Left lung (tissue), 10 donors: ENCODE measurements around the gene SOX8. TPM values are rescaled to one million over a fixed set of nuclear protein-coding genes. Genes with fewer than 3 reads are reported as not detected.

ENCODE experiments used
- ATAC-seq: fragments of 200-7000 bp; cut with Tn5 transposase; one replicate; pipeline ENCODE4 v1.9.1; 2020; ENCODE audit warnings: moderate library complexity
- DNase-seq, 4 donors: peaks; one replicate each; pipeline ENCODE4 v3.0.0-alpha.2; 2013 to 2020
- H3K27ac ChIP-seq, 2 donors: fragments of 200-600 bp; sonication (generic) in 1 of 2; one replicate each; pipeline versions ENCODE4 v1.5.0 to v1.8.0; 2020 to 2021
- H3K27me3 ChIP-seq, 2 donors: fragments of 200-600 bp; sonication (generic) in 1 of 2; one replicate each; pipeline versions ENCODE4 v1.5.0 to v1.8.0; 2020 to 2021
- H3K36me3 ChIP-seq, 2 donors: fragments of 200-600 bp; sonication (generic) in 1 of 2; one replicate each; pipeline versions ENCODE4 v1.5.0 to v1.8.0; 2020 to 2021
- H3K4me1 ChIP-seq, 2 donors: fragments of 200-600 bp; one replicate each; pipeline ENCODE4 v1.8.0; 2021
- H3K4me3 ChIP-seq, 2 donors: fragments of 200-600 bp; sonication (generic) in 1 of 2; one replicate each; pipeline versions ENCODE4 v1.5.0 to v1.8.0; 2020 to 2021; ENCODE audit warnings: mild to moderate bottlenecking in 1 of 2
- H3K9me3 ChIP-seq, 2 donors: fragments of 200-600 bp; sonication (generic) in 1 of 2; one replicate each; pipeline versions ENCODE4 v1.5.0 to v1.8.0; 2020 to 2021
- CTCF ChIP-seq, 2 donors: fragments of 200-600 bp; sonication (generic) in 1 of 2; IDR thresholded peaks; one replicate each; pipeline versions ENCODE4 v1.5.0 to v1.8.0; 2021; ENCODE audit warnings: antibody characterized with exemption in 2 of 2
- intact Hi-C, 2 donors: fragments of 100-400 bp; cut with DNase I; formaldehyde crosslinking; loops; one replicate each; pipeline versions ENCODE4 v1.11.2 to v1.14.2; 2022
- polyA plus RNA-seq, 6 donors: library from polyadenylated mRNA; unstranded; fragments of 120-200 nt; gene quantifications; one replicate each; pipeline ENCODE4 v1.2.1, GENCODE V29; 2013; ENCODE audit not compliant: insufficient read length in 6 of 6
- total RNA-seq, 2 donors: library from RNA; stranded (reverse); fragmentation: NEBNext Ultra II Directional; extraction: Animal tissue kit (Norgen Biotek cat#: 25700); gene quantifications; one replicate each; pipeline ENCODE4 v1.2.1, GENCODE V29; 2021
- donor health status: DM: no; HTN: yes; CAD: no.
- donor health status: DM: no; HTN: no; CAD: no.

Gene SOX8
- total and polyA plus RNA-seq, 8 donors: 0.26 to 4.1 (median 2.5) TPM

GRCh38 chr16:999677-1000076 lies 18.1 kb downstream of the SOX8 start:
- Histone ChIP-seq H3K4me3 (no peak overlapping the region), H3K9me3 (peaks cover 0 to 13% of the 10 kb centered on the region in 2 donors), H3K27me3 (peaks cover 0 to 74% of the 10 kb centered on the region in 2 donors), H3K36me3 (no peaks in the 10 kb centered on the region), H3K4me1 (no peaks in the 10 kb centered on the region), H3K27ac (no peak overlapping the region)
- TF ChIP-seq CTCF (IDR thresholded peaks at IDR 0.05): no peak
- DNase-seq (no peak), ATAC-seq (no peak)
- intact Hi-C loops: no loop called here

GRCh38 chr16:1000608-1001007 lies 19.0 kb downstream of the SOX8 start:
- Histone ChIP-seq H3K4me3 (no peak overlapping the region), H3K9me3 (peaks cover 0 to 3% of the 10 kb centered on the region in 2 donors), H3K36me3 (no peaks in the 10 kb centered on the region), H3K4me1 (no peaks in the 10 kb centered on the region), H3K27me3 (peaks cover 0 to 74% of the 10 kb centered on the region in 2 donors), H3K27ac (no peak overlapping the region)
- ATAC-seq (no peak), DNase-seq (no peak)
- no peak for TF ChIP-seq CTCF (IDR thresholded peaks at IDR 0.05)
- intact Hi-C loops: no loop called here

- TF ChIP-seq CTCF (IDR thresholded peaks at IDR 0.05): no peak
- no peaks in the 10 kb centered on the region for H3K4me1 ChIP-seq
- no peak overlapping the region for H3K4me3 ChIP-seq
- no peaks in the 10 kb centered on the region for H3K9me3 ChIP-seq
- intact Hi-C loops: no loop called here
- H3K27ac ChIP-seq: no peak overlapping the region
- peaks cover 0 to 75% of the 10 kb centered on the region in 2 donors for H3K27me3 ChIP-seq
- DNase-seq (no peak), ATAC-seq (no peak)
- H3K36me3 ChIP-seq: no peaks in the 10 kb centered on the region
Measured at GRCh38 chr16:1001096-1001495, 19.5 kb downstream of the SOX8 start.

GRCh38 chr16:1002399-1003166 lies 21.0 kb downstream of the SOX8 start:
- Histone ChIP-seq H3K4me3 (no peak overlapping the region), H3K36me3 (no peaks in the 10 kb centered on the region), H3K4me1 (no peaks in the 10 kb centered on the region), H3K27me3 (peaks cover 0 to 75% of the 10 kb centered on the region in 2 donors), H3K9me3 (no peaks in the 10 kb centered on the region), H3K27ac (no peak overlapping the region)
- no peak for DNase-seq
- intact Hi-C loops: no loop called here
- ATAC-seq: peak; percentile 38
- TF ChIP-seq CTCF (IDR thresholded peaks at IDR 0.05): no peak

- Histone ChIP-seq H3K4me1 (no peaks in the 10 kb centered on the region), H3K27ac (no peak overlapping the region), H3K9me3 (no peaks in the 10 kb centered on the region), H3K36me3 (no peaks in the 10 kb centered on the region), H3K27me3 (peaks cover 0 to 75% of the 10 kb centered on the region in 2 donors), H3K4me3 (no peak overlapping the region)
- intact Hi-C loops: no loop called here
- ATAC-seq (no peak), DNase-seq (no peak)
- TF ChIP-seq CTCF (IDR thresholded peaks at IDR 0.05): no peak
Measured at GRCh38 chr16:1003391-1004347, 22.1 kb downstream of the SOX8 start.
